ENCODE measurements around the gene XPO5.
"Not testable (repeated sequence)": the region's sequence is repeated elsewhere in the genome, so short reads cannot be mapped to it uniquely, and the experiment has no call there.

Gene XPO5

DNA sequence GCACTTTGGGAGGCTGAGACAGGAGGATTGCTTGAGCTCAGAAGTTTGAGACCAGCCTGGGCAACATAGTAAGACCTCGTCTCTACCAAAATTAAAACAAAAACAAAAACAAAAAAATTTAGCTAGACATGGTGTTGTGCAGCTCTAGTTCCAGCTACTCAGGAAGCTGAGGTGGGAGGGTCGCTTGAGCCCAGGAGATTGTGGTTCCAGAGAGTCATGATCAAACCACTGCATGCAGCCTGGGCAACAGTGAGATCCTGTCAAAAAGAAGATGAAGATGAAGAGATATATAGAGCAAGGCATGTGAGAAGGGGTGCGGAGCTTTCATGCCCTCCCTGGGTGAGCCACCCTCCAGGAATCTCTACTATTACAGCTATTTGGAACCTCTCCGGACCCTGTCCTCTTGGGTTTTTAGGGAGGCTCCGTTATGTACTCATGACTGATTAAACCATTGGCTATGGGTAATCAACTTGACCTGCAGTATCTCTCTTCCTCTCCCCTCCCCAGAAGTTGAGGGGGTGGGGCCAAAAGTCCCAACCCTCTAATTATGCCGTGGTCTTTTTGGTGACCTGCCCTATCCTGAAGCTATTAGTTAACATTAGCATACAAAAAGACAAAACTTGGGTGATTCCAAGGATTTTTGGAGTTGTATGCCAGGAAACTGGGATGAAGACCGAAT lies 9.2 kb upstream of the XPO5 start:
- no peak for DNase-seq (ENCODE audit: low read depth in 3 of 3)

DNA sequence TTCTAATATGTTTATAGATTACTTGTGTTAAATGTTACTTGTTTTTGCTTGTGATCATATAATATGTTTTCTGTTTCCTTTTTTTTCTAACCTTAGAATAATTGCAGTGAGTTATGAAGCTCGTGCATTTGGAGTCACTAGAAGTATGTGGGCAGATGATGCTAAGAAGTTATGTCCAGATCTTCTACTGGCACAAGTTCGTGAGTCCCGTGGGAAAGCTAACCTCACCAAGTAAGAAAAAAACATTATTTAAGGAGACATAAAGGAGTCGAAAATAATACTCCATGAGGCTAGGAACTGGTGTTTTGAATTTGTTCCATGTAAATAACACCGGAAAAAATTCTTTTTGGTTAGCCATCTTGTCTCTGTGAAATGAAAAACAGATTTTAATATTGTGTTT lies 7.1 kb upstream of the XPO5 start:
- no peak for DNase-seq (ENCODE audit: low read depth in 3 of 3)

DNA sequence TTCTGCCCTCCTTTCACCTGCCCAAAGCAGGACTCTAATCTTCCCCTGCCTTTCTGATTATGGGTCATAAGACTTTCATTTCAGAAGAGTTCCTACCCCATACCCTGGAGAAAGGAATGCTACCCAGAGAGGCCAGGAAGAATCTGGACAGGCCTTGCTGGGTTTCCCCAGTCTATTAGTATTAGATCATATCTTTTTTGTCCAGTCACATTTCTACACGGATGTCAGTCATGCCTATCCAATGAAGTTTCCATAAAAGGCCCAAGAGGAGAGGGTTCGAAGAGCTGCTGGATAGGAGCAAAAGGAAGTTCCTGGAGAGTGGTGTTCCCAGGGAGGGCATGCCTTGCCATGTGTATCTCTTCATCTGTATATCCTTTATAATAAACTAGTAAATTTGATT lies 3.3 kb upstream of the XPO5 start:
- no peak for DNase-seq (ENCODE audit: low read depth in 3 of 3)

DNA sequence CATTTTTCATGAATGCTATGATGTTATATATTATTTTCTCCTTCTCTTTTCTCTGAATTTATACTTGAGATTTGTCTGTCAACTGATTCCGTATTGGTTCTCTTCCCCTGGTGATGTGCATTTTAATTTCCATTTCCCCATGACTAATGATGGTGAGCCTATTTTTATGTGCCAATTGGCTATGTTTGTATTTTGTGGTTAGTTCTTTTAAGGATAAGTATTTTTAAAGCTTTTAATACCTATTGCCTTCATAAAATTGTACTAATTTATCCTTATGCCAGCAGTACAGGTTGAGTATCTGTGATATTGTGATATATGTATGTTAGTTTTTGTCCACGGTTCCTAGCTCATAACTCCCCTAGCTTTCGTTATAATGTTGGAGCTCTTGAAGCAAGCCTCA lies 2.9 kb upstream of the XPO5 start:
- DNase-seq (ENCODE audit: low read depth in 3 of 3): no peak

DNA sequence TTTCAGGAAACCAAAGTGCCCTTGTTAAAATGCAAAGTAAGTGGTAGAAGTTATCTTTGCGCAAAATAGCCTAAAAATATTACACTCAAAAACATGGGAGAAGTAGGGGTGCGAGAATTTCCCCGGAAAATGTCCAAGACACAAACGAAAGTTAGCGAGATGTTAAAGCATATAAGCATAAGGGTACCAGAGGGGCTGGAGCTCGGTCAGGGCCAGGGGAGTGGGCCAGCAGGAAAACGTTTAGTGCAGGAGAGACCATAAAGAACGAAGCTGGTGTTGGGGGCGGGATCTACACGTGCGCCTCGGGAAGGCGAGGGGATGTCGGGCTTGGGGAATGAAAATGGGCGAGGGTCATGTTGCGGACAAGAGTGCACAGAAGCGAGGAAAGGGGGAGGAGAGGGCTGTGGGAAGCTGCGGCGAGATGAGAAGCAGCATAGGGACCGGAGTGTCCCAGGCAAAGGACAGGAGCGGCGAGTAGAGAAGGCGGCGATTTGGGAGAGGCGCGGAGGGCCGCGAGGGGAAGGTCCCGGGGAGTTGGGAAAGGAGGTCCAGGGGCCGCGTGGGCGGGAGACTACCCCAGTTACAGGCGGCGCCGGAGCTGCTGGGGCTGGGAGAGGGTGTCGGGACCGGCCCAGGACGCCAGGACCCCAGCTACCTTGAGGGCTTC lies 600 bp downstream of the XPO5 start:
- peak in 2 of 3 donors; percentile 27 to 31 for DNase-seq (ENCODE audit: low read depth in 3 of 3)

DNA sequence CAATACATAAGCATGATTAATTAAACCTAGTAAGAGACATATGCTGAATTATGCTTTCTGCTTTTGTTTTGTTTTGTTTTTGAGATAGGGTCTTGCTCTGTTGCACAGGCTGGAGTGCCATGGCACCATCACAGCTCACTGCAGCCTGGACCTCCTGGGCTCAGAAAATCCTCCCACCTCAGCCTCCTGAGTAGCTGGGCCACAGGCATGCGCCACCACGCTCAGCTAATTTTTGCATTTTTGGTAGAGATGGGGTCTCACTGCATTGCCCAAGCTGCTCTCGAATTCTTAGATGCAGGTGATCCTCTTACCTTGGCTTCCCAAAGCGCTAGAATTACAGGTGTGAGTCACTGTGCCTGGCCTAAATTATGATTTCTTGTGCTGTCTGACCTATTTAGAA lies 3.8 kb downstream of the XPO5 start:
- DNase-seq (ENCODE audit: low read depth in 3 of 3): no peak

DNA sequence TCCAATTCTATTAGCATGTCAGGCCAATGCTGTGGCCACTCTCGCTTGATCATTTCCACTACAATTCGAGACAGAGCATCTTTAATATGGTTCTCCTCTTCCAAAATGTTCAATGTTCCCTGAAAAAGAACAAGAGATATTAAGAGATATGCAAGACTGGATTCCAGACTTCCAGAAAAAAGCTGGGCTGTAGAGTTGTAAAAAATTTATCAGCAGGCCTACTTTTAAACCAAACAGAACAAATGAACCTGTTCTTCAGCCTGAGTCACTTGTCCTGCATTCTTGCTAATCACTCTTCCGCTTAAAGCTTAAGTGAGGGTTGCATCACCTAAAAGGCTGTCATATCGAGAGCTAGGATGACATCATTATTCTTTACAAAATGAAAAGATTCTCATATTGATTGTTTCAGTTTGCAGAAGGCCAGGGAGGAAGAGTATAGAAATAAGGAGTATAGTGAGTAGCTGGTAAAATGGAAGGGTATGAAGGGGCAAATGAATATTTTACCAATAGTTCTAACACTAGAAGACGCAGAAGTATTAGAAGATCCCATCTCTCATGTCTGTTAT lies 4.9 kb downstream of the XPO5 start:
- DNase-seq (ENCODE audit: low read depth in 3 of 3): no peak

DNA sequence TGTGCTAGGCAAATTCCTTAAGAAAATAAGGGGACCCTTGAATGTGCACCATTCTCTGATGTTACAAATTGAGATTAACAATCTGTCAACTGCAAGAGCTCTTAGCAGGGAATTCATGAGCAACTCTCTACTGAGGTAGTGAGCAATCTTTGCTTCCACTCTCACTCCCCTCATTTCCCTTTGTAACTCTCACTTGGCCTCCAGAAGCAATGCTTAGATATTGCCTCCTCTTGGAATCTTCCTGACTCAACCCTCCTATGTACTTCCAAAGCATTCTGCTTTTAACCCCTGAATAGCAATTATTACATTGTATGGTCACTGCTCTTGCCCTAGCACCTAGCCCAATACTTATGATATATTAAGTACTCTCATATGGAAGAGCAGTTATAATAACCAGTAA lies 16.5 kb downstream of the XPO5 start:
- no peak for DNase-seq (ENCODE audit: low read depth in 3 of 3)

DNA sequence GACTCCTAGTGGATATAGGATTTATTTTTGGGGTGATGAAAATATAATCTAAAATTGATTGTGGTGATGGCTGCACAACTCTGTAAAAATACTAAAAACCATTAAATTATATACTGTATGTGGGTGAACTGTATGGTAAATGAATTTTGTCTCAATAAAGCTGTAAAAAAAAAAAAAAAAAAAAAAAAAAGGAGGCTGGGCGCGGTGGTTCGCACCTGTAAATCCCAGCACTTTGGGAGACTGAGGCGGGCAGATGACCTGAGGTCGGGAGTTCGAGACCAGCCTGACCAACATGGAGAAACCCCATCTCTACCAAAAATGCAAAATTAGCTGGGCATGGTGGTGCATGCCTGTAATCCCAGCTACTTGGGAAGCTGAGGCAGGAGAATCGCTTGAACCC lies 18.2 kb downstream of the XPO5 start:
- not testable (repeated sequence) for DNase-seq (ENCODE audit: low read depth in 3 of 3)

DNA sequence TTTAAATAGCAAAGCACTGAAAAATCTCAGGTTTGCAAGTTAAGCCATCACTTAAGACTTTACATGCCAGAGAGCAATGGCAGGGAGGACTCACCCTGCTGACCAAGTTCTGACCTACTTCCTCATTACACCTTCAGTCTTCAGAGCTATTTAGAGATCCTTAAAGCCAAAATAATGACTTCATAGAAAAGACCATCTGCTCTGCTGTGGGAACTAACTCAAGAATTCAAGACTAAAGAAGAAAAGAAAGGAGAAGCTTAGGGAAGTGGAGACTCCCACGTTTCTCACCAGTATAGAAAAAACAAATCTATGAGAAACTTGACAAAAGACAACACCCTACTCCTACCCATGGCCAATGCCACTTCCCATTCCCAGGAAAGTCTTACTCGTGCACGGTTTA lies 28.6 kb downstream of the XPO5 start:
- DNase-seq (ENCODE audit: low read depth in 3 of 3): no peak

DNA sequence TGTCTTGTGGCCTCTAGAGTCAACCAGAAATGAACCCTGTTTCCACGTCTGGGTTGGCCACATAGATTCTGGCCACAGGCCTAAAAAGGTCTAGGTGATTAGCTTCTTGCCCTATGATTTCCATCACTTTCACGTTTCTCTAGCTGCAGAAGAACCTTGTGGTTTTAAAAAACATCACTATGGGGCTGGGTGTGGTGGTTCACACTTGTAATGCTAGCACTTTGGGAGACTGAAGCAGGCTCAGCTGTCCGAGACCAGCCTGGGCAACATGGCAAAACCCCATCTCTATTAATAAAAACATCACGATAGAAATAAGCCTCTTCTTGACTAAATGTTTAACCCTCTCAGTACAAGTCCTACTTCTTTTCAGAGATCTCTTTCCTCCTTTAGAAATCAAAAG lies 31.4 kb downstream of the XPO5 start:
- DNase-seq (ENCODE audit: low read depth in 3 of 3): no peak

DNA sequence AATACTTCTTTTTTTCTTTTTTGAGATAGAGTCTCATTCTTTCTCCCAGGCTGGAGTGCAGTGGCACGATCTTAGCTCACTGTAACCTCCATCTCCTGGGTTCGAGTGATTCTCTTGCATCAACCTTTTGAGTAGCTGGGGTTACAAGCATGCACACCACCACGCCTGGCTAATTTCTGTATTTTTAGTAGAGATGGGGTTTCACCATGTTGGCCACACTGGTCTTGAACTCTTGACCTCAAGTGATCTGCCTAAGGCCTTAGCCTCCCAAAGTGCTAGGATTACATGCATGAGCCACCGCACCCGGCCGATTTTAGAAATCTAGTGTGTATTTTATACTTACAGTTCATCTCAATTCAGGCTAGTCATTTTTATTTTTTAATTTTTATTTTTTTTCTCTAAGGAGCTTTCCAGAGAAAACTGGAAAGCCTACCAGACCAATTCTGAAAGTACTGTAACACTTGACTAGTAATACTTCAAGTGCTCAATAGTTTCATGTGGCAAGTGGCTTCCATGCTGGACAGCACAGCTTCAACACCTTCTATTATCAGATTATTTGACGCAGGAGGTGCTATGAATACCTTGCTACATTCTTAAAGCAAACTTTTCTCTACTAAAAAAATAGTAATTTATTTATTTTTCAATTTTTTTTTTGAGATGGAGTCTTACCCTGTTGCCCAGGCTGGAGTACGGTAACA lies 33.9 kb downstream of the XPO5 start:
- DNase-seq (ENCODE audit: low read depth in 3 of 3): no peak

DNA sequence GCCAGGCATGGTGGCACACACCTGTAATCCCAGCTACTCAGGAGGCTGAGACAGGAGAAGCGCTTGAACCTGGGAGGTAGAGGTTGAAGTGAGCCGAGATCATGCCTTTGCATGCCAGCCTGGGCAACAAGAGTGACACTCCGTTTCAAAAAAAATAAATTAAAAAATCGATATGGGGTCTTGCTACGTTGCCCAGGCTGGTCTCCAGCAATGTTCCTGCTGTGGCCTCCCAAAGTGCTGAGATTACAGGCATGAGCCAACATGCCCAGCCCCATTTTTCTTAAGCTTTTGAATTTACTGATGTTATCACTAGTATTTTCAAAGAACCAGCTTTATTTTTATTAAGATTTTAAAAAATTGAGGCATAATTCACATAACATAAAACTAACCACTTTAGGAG lies 35.3 kb downstream of the XPO5 start:
- DNase-seq (ENCODE audit: low read depth in 3 of 3): no peak

DNA sequence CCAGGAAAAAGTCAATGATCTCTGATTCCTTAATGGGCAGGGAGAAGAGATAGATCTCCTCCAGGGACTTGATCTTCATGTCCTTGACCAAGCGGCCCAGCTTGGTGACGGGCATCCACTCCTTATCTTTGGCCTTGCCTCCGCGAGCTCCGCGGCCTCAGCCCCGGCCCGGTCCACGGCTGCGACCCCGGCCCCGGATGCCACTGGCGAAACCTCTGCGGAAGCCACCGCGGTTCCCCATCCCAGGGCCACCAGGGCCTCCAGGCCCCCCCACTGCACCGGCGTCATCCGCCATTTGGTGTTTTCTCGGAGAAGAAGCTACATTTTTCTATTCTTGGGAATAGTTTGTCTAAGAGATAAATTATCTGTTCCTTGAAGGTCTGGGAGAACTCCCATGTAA lies 36.4 kb downstream of the XPO5 start:
- not testable (repeated sequence) for DNase-seq (ENCODE audit: low read depth in 3 of 3)

DNA sequence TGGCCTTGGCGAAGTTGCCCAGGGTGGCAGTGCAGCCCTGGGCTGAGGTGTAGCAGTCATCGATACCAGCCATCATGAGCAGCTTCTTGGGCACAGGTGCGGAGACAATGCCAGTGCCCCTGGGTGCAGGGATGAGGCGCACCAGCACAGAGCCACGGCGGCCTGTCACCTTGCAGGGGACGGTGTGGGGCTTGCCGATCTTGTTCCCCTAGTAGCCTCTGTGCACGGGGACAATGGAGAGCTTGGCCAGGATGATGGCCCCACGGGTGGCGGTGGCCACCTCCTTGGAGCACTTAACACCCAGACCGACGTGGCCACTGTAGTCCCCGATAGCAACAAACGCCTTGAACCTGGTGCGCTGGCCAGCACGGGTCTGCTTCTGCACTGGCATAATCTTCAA lies 36.9 kb downstream of the XPO5 start:
- not testable (repeated sequence) for DNase-seq (ENCODE audit: low read depth in 3 of 3)

DNA sequence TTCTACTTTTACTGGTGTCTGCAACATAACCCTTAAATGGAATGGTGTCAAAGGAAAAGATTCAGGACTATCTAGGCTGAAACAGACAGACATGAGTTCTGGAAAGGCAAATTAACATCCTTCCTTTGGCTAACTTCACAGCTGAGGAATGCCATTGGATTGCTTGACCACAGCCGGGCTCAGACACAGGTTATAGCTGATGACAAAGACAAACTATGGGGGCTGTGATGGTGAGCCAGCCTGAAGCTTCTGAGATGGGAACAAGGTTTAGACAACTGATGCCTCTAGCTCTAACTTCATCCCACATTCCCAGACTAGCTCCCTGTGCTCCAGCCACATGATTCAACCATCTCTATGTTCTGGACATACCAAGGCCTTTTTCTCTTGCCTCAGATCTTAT lies 43.6 kb downstream of the XPO5 start:
- no peak for DNase-seq (ENCODE audit: low read depth in 3 of 3)

DNA sequence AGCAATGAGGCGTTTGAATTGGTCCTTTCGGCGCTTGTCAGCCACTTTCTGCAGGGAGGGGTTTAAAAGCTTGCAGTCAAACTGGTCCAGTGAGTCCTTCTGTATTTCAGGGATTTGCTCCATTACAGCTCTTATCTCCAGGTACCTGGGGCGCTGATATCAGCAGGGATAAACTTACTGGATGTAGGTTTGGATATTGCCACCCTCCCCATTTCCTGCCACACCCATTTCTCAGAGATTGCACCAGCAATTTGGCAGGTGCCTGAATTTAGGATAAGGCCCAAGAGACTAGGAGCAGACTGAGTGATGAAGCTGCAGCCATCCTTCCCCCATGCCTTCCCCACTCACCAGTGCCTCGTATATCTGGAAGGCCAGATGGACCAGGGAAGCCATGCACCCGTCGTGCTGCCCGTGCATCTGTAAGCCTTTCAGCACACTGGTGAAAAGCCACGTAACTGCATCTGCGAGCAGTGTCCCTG lies 51.3 kb downstream of the XPO5 start:
- no peak for DNase-seq (ENCODE audit: low read depth in 3 of 3)

DNA sequence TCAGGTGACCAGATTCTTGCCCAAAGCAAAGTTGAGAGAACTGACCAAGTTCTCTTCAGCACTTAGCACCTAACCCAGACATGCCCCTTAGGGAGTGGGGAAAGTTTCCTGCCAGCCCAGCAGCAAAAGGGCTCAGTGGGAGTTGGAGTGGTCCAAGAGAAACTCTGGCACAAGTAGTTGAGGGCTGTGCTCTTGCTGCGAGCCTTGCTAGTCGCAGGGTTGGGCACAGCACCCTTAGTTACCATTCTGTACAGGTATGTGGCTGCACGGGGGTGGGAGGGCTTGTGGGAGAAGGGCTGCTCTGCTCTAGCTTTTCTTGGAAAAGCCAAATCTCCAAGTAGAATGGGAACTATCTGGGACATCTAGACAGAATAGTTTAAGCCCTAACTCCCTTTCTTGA lies 52.6 kb downstream of the XPO5 start:
- DNase-seq (ENCODE audit: low read depth in 3 of 3): no peak

DNA sequence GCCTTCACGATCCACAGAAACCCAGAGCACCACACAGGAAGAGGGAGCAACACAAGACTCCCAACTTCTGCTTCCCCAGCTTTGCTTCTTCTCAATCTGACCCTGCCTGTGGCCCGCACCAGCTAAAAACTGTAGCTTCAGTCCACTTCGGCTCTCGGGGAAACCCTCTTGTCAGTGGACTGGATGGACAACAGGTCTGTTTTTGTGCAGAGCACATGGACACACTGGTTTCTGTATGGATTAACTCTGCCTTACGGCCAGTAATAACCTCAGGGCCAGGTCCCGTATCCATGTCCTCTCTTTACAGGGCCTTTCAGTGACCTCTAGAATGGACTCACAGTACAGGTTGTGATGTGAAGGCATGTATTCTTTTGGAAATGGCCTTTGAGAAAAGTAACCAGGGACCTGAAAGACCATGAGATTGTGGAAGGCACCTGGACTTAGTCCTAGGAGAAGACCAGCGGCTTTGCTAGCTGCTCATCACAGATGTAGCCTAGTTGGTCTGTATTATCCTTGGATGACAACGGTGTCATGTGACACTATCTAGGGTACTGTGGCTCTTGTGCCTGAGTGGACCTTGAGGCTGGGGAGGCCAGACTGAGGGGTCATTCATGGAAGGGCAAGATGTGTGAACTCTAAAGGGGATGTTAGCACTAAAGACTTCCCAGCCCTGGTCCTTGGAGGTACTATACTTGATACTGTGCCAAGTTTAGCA lies 53.1 kb downstream of the XPO5 start:
- no peak for DNase-seq (ENCODE audit: low read depth in 3 of 3)

DNA sequence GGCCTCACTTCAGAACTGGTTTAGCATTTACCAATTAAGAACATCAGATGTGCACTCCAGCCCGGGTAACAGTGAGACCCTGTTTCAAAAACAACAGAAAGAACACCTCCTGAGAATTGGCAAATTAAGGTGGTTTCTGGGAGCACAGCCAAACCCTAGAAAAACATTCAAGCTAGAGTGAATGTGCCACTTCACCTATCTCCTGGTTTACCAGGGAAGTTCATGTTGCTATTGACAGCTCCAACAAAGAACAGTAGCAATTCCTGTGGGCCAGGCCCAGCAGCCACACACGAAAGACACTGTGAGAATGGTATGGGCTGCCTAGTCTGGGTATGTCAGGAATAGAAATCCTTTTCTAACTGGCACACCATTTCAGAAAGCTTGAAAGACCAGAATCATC lies 54.0 kb downstream of the XPO5 start:
- DNase-seq (ENCODE audit: low read depth in 3 of 3): no peak

DNA sequence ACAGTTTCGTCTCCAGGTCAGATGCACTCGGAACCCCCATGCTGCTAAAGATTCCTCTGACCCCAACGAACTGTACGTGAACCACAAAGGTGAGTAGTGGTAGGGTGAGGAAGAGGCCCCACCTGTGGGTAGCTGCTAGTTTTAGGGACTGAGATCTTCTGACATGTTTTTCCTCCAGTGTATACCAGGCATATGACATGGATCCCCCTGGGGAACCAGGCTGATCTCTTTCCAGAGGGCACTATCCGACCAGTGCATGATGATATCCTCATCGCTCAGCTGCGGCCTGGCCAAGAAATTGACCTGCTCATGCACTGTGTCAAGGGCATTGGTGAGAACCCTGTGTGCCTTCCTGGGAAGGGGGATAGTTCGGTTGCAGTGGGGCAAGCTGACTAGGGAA lies 55.7 kb downstream of the XPO5 start:
- DNase-seq (ENCODE audit: low read depth in 3 of 3): no peak
